CD4-positive, alpha-beta T cell treated with Interleukin-1 beta for 1 hour (primary cell): ENCODE data around the gene HOMER3.

Experiments
- DNase-seq, 2 donors: peaks; one replicate each; pipeline ENCODE4 v3.0.0-alpha.2; 2020 to 2022

Gene HOMER3

GRCh38 chr19:18940769-18941627 lies at the start of gene HOMER3:
Gene HOMER3, minus strand, starts transcription at chr19:18941217. Its CDS starts 2,235 bp downstream, at chr19:18938982.
- peak; percentile 73 to 79 for DNase-seq

- DNase-seq, result no peak
These were observed 49.2 kb upstream of the HOMER3 start for GRCh38 chr19:18990128-18990708.

GRCh38 chr19:18989316-18989715 lies 48.3 kb upstream of the HOMER3 start:
- DNase-seq, result no peak

GRCh38 chr19:18987456-18987855 lies 46.4 kb upstream of the HOMER3 start:
- no peak for DNase-seq

GRCh38 chr19:18985257-18985656 lies 44.2 kb upstream of the HOMER3 start:
- peak in 1 of 2 donors; percentile 15 for DNase-seq

GRCh38 chr19:18984251-18984650 lies 43.2 kb upstream of the HOMER3 start:
- DNase-seq, result no peak

- no peak for DNase-seq
These were observed 41.7 kb upstream of the HOMER3 start for GRCh38 chr19:18982669-18983068.

- DNase-seq, result no peak
These were observed 39.5 kb upstream of the HOMER3 start for GRCh38 chr19:18980432-18981020.

- DNase-seq, result no peak
These were observed 37.6 kb upstream of the HOMER3 start for GRCh38 chr19:18978616-18979015.

GRCh38 chr19:18975869-18976268 lies 34.9 kb upstream of the HOMER3 start:
- DNase-seq, result no peak

- DNase-seq, result peak in 1 of 2 donors; percentile 13
These were observed 34.0 kb upstream of the HOMER3 start for GRCh38 chr19:18975011-18975410.

GRCh38 chr19:18972851-18973250 lies 31.8 kb upstream of the HOMER3 start:
- no peak for DNase-seq

GRCh38 chr19:18972301-18972811 lies 31.3 kb upstream of the HOMER3 start:
- peak in 1 of 2 donors; percentile 13 for DNase-seq

GRCh38 chr19:18969931-18970659 lies 29.1 kb upstream of the HOMER3 start:
- no peak for DNase-seq

GRCh38 chr19:18967358-18968146 lies 26.5 kb upstream of the HOMER3 start:
- DNase-seq, result peak in 1 of 2 donors; percentile 50

GRCh38 chr19:18966307-18966706 lies 25.3 kb upstream of the HOMER3 start:
- no peak for DNase-seq

- DNase-seq, result no peak
These were observed 23.1 kb upstream of the HOMER3 start for GRCh38 chr19:18964121-18964520.

GRCh38 chr19:18961767-18962620 lies 21.0 kb upstream of the HOMER3 start:
- DNase-seq, result no peak

- DNase-seq, result no peak
These were observed 19.4 kb upstream of the HOMER3 start for GRCh38 chr19:18960370-18960769.

GRCh38 chr19:18955042-18955441 lies 14.0 kb upstream of the HOMER3 start:
- DNase-seq, result no peak

- DNase-seq, result no peak
These were observed 13.1 kb upstream of the HOMER3 start for GRCh38 chr19:18954094-18954493.
